NCI-H1105 treated with DMSO at 0.1 percent for 48 hours (cell line): Measurements from ENCODE around the gene ARF1.

Experiments
- DNase-seq: peaks from one replicate; lab custom pipeline; 2025; lab: John Stamatoyannopoulos, UW

Gene ARF1

DNA sequence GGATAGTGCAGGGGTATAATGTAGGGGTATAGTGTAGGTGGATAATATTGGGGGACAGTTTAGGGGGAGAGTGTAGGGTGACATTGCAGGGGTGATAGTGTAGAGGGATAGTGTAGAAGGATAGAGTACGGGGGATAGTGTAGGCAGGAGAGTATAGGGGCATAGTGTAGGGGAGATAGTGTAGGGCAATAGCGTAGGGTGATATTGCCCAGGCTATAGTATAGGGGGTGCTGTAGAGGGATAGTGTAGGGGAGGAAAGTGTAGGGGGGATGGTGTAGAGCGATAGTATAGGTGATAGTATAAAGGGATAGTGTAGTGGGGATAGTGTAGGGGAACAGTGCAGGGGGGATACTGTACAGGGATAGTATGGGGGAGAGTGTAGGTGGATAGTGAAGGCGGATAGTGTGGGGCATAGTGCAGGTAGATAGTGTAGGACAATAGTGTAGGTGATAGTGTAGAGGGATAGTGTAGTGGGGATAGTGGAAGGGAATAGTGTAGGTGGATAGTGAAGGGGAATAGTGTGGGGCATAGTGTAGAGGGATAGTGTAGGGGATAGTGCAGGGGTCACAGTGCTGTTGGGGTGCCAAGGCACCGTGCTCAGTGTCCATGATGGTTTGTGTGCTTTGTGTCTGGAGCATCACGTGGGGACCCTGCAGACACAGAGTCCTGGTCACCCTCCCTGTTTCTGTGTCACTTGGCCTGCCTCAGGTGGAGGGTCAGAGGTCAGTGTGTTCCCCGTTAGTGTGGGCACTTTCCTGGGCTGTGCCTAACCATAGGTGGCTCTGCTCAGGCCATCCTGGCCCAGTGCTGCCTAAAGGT lies 10.5 kb upstream of the ARF1 start:
- DNase-seq, result no peak

DNA sequence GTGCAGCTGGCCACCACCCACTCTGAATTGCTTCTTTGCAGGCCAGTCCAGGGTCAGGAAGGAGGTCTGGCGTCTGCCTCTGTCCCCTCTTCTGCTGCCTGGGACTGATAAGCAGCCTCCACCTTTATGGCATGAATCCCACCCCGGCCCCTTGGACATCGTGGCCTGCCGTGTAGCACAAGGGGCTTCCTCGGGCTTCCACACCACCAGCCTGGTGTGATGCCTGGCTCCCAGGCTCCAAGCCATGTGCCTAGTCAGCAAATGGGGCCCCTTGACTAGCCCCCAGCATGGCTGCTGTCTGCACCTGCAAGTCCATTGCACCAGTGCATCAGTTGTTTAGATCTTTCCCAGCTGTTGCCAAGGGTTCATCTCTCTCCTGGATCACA lies 9.9 kb upstream of the ARF1 start:
- no peak for DNase-seq

DNA sequence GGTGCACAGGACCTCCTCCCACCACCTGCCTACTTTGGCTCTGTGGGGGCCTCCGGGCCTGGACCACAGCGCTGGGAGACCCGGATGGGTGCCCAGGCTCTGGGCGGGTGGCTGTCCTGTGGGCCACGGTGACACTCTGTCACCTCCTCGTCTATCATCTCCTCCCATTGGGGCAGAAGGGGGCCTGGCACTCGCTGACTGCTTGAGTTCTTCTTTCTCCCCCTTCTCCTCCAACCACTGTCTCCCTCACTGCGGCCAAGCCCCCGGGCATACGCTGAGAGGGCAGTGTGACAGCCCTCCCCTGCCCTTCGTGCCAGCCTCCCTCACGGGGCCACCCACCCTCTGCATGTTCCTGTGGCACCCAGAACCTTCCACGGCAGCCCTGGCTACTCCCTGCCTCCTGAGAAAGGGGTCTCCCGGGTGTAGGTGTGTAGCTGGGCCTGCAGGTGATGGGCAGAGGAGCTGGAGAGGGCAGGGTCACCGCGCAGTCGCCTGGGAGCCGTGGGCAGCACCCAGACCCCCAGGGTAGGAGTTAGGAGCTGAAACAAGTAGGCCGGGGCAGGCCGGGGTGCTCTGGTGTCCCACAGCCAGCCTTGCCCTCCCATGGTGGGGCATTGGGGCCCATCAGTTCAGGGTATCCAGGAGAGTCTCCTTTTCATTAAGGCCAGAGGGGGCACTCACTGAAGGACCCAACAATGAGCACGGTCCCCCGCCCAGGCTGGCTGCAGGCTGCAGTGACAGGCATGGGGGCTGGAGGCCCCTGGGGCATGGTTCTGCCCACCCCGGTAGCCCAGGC lies 9.2 kb upstream of the ARF1 start:
- DNase-seq, result no peak

DNA sequence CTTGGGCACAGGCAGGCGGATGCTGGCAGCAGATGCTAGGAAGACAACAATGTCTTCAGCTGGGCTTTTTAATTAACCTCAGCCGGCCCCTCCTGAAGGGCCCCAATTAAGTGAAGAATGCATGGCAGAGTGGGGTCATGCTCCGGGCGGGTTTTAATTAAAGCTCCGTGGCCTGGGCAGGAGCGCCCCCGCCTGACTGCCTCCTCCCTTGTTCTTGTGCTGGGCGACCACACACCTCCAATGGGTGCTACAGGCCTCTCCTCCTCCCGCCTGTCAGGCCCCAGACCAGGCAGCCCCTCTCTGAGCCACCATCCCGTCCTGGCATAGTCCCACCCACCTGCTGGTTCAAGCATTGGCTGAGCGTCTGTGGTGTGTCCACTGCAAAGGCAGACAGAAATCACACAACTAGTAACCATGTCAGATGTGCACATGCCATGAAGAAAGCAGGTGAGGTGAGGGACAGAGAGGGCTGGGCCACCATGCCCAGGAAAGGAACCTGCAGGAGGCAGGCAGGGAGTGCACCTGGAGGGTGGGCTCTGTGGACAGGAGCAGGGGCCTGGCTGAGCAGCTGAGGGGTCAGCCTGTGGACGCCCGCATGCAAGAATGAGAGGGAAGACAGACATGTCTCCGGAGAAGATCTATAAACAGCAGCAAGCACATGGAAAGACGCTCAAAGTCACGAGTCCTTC lies 8.5 kb upstream of the ARF1 start:
- DNase-seq, result peak; percentile 25

DNA sequence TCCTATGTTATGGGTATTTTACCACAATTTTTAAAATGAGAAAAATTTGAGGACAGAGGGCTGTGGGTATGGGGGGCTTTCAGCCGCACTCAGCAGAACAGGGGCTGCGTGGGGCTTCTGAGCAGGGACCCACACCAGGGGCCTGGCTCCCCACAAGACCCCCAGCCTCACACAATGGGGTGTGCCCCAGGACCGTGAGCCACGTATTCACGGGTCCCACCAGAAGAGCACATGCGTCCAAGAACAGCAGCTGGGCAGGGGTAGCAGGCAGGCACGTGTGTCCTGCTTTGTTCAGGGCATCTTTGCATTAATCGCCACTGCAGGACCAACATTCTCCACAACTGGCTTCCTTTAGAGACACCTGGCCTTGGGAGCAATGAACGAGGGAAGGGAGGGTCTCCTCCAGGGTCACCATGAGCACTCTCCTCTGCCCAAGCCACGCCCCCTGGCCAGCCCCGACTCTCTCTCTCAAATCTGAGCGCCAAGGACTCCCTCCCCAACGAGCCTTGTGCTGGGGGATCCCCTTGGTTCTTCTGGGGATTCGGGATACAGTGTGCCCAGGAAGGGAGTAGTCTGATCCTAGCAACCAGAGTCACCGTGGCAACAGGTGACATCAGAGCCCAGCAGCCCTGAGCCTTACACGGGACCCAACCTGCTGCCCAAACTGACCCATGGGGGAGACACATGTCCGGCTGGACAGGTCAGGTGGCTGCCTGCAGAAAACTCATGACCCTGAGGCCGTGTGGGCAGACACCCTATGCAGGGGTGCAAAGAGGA lies 7.4 kb upstream of the ARF1 start:
- DNase-seq, result no peak

DNA sequence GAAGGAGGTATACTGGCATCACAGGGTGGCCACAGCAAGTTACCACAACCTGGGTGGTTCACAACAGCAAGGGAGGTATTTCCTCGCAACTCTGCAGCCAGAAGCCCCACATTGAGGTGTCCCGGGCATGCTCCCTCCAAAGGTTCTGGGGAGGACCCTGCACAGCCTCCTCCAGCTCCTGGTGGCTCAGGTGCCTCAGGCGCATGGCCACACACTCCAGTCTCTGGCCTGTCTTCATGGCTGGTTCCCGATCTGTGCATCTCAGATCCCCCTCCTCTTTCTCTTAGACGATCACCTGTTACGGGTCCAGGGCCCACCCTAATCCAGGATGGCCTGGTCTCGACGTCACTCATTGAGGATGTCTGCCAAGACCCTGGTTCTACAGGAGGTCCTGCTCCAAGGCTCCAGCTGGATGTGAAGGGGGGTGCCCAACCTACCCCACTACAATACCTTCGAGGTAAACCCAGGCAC lies 6.7 kb upstream of the ARF1 start:
- DNase-seq, result no peak

DNA sequence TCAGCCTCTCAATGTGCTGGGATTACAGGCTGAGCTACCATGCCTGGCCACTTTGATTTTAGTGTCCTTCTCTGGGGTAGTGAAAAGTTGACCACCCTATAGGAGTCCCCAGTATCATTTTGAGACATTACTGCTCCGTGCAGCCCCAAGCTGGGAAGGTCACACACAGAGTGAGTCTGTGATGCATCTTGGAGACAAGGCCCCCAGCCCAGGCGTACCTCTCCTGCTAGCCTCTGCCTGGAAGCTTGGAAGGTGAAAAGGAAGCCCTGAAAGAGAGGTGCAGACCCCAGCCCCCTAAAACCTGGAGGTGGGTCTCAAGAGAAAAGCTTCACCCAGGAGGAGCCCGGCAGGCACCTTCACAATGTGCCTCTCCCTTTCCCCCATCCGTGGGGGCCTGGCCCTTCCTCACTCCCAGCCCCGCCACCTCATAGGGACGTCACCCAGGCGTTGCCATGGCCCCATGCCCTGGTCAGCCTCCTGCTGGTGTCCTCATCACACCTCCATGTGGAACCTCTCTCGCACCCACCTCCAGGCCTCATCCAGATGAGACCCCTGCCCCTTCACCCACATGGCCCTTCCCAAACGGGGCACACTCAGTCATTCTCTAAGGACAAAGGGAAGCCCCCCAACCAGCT lies 5.6 kb upstream of the ARF1 start:
- DNase-seq, result no peak

DNA sequence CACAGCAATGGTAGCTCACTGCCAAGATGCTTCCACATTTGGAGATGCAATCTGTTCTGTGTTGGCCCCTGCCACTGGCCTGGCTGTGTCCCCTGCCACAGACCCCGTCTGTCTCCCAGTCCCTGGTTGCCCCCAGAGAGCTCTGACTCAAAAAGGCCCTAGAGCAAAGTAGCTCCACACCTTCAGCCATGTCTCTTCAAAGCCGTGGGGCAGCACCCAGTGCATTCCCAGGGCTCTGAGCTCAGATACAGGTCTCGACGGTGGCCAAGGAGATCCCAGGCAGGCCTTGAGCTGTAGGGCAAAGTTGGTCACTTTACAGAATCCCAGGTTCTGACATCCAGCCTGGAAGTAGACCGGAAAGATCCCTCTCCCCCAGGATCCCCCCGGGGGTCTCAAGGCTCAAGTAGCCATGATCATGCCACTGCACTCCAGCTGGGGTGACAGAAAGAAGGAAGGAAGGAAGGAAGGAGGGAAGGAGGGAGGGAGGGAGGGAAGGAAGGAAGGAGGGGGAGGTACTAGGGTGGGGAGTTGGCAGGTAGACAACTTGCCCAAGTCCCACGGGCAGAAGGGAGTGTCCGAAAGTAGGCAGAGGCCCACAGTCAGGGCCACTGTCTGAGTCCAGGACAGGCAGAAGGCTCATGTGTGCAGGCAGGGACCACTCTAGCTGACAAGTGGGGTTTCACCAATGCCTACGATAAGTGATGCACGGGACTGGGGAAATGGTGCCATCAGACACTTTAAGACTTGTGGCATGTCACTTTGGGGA lies 4.8 kb upstream of the ARF1 start:
- DNase-seq, result no peak

DNA sequence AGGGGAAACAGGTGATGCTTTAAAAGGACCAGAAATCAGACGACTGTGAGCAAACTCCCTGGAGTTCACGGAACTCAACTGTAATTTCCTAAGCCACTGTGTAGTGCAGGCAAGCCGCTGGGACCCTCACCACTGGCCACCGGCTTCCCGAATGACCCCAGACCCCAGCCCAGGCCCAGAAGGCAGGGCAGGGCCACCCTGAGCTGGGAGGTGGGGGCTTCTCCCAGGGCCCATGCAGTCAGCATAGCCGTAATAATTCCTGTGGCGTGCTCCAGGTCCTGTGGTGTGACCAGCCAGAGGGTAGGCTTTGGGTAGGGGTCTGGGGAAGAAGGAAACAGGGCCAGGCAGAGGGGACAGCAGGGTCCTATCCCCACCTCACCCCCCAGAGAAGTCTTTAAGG lies 3.5 kb upstream of the ARF1 start:
- no peak for DNase-seq

DNA sequence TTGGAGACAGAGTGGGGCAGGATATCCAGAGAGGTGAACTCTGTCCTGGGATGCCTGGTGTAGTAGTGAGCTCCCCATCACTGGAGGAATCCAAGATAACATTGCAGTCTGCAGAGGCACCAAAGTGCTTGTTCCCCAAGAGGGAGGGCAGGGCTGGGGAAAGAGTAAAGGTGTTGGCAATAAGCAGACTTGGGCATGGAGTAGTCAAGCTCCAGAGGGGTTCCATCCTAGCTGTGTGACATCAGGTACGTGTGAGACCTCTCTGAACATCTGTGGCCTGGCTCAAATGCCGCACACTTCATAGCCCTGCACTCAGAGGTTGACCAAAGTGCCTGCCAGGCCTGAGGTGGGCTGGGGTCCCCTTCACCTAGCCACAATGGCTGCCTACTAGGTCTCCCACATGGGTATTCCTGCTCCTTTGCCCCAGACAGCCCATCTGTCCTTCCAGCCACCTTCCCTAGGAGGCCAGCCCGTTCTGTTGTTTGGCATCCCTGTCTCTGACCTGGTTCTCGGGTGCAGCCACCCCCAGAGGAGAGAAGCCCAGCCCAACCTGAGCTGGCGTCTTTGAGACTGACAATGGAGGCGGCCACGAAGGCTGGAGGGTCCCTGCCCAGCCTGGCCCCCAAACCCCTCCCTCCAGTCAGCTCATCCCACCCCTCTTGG lies 2.8 kb upstream of the ARF1 start:
- no peak for DNase-seq

DNA sequence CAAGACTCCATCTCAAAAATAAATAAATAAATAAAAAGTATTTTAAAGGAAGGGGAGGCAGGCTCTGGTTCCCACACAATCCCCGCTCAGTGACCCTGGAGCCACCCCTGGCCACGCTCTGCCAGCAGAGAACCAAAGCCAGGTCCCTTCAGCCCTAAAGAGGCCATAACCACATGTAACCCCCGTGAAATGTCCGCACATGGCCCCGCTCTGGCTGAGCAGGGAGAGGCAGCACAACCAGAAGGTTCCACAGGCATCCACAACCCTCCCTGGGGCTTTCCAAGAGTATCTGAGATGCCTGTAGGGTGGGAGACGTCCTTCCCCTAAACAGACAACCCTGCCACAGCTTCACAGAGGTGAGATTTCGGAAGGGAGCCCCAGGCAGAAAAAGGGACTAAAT lies 1.4 kb upstream of the ARF1 start:
- no peak for DNase-seq

DNA sequence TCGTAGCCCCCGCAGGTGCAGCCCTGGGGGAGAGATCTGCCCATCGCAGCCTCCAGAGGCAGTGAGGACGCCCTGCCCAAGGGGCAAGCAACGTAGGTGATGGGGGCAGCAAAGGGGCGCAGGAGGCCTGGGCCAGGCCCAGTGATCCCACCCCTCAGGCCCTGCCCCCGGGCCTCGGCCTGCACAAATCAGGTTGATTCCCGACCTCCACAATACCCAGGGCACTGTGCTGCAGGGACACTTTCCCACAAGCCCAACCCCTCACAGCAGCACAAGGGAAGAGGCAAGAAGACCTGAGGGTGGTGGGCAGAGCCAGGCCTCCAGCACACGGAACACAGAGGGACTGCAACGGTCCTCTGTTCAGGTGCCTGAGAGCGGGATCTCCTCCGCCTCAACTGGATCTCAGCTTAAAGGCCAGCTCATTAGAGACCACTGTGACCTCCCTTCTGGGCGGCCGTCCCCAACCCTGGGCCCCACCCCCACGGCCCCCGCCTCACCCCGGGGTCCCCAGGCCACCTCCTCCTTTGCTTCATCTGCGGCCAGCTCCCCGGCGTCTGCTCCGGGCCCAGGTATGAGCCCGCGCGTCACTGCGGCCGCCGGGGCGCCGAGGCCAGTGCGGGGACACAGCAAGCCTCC lies 812 bp upstream of the ARF1 start:
- no peak for DNase-seq

DNA sequence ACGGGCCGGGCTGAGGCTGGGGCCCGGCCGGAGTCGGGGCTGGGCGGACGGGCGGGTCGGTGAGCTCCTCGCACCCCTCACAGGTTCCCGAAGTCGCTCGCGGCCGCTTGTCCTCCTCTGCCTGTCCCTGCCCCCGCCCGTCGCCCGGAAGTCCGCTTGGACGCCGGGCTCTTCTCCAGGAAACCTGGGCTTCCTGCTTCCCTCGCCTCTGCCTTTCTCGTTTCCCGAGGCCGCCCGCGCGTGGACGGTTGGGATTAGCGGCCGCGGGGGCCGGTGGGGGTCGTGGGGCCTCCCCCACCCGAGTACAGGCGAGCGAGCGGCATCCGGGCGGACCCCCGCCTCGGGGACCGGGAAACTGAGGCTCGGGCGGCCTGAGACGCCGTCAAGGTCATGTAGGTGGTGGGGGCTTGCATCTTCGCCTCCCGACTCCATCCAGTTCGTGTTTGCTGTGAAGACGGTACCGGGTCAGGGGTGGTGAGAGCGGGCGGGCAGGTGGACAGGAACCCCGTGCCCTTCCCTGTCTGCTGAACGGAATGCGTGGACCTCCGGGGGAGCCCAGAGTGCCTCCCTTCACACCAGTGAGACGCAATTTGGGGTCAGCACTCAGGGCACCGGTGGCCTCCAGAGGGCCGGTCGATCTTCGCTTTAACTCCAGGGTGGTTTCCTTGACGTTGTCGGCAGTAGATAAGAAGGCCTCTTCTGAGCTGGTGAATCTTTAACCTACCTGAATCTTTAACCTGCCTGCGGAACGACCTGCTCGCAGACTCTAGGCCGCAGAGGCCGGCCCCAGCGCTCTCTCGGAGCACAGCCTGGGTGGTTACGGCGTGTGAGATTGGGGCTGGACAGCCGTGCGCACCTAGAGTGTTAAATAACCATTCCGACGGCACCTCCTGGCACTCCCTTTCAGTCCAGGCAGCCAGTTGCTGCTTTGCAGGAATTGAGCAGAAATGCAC lies 686 bp downstream of the ARF1 start:
- DNase-seq, result no peak

DNA sequence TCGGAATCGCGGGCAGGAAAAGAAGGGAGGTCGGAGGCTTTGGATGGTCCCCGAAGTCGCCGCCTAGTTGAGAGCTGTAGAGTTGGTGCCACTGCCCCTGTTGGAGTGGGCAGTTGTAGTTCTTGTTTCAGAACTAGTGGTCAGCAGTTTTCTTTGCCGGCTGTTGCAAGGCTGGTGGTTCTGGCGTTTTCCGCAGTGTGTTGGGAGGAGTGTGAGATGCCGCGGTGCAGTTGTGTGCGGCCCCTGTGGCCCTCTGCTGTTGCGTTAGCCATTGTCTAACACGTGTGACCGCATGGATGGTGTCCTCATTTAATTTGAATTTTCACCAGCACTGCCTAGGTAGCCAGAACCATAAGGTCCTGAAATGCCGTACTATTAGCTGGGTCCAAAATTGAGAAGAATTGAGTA lies 1.4 kb downstream of the ARF1 start:
- DNase-seq, result no peak

DNA sequence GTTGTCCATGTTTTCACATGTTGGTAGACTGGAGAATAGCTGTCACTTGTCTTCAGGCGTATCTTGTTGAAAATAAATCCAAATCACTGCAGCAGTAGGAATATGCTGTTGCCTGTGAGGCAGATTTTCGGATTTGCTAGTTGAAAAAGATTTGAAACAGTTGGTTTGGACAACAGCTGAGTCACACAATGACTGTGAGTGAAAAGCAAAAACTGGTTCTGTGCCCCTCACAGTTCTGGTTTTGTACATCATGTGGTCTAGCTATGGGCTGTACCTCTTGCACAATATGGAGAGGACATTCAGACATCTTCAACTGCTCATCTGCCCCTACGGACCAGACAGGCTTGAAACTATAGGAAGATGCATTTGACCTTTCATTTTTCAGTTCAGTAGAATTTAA lies 1.8 kb downstream of the ARF1 start:
- no peak for DNase-seq

DNA sequence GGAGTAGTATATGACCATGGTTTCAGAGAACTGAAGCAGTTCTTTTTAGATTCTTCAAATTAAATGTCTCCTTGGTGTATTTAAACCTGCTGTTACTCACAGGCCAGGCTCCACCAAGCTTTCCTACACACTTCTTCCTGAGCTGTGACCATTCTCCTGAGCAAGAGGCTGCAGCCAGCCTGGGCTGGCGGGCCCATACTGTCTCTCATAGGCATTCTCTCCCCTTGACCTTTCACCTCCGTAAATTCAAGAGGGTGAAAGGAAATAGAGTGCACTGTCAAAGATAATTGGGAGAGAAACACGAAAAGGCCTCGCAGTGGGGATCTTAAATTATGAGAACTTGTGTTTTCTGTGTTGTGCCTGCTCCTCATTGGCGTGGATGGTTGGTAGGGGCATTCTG lies 2.3 kb downstream of the ARF1 start:
- DNase-seq, result no peak

DNA sequence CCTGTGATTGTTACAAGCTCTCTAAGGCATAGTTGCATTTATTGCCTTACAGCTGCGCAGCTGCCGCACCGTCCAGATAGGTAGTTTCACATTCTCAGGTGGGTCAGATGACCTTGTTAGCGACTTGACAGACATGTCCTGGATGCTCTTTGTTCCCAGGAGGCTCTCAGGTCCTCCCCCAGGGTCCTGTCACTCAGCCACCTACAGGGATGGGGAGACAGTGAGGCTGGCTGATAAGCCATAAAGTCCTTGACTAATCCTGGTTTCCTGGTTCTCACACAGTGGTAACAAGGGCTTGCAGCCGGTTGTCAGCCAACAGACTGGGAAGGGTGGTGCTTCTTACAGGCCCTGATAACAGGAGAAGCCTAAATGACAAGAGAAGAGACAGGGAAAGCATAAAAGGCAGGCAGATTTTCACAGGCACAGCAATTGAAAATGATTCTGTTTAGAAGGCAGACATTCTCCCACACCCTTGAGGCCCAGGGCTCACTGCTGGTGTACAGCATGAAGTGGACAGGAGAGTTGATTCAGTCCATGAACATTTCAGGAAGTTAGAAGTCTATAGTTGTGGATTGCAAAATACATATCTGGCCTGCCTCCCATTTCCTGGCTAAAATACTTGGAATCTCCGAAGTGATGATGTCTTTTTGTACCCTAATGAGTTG lies 2.9 kb downstream of the ARF1 start:
- DNase-seq, result no peak

DNA sequence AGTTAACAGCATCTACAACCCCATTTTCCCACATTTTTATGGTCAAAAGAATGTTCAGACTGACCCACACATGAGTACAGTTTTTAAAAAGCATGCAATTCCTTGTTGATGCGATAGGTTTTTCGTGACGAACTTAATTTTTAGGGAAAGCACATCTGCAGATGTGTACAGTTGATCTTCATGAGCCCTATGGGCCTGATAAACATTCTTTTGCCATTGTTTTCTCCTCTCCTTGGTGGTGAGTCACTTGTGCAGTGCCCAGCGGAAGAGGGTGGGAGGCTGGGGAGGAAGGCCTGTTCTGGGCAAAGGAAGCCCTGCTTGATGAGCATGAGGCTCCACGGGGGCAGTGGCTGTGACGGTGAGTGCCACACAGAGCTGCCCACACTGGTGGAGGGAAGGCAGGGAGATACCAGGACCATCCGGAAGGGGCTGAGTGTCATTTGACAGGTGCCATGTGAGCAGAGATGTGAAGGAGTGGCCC lies 5.3 kb downstream of the ARF1 start:
- no peak for DNase-seq
